Breast epithelium (tissue), 3 donors: ENCODE measurements around the gene DOCK3.

ENCODE experiments used
- POLR2A ChIP-seq: fragments of 450-650 bp; IDR thresholded peaks from one replicate; pipeline ENCODE4 v1.6.1; 2016; ENCODE audit warnings: antibody characterized with exemption, mild to moderate bottlenecking, moderate library complexity
- POLR2AphosphoS5 ChIP-seq, 3 donors: sonication (generic); formaldehyde crosslinking; IDR thresholded peaks; one replicate each; pipeline ENCODE4 v1.6.1; 2017; ENCODE audit warnings: antibody characterized with exemption in 3 of 3
- TF ChIP-seq, protein P1 (sequence below), 3 donors: fragments of 450-650 bp; IDR thresholded peaks; one replicate each; pipeline ENCODE4 v1.5.1; 2016 to 2017; ENCODE audit warnings: antibody characterized with exemption in 3 of 3, mild to moderate bottlenecking in 3 of 3, moderate library complexity in 3 of 3

DNA sequence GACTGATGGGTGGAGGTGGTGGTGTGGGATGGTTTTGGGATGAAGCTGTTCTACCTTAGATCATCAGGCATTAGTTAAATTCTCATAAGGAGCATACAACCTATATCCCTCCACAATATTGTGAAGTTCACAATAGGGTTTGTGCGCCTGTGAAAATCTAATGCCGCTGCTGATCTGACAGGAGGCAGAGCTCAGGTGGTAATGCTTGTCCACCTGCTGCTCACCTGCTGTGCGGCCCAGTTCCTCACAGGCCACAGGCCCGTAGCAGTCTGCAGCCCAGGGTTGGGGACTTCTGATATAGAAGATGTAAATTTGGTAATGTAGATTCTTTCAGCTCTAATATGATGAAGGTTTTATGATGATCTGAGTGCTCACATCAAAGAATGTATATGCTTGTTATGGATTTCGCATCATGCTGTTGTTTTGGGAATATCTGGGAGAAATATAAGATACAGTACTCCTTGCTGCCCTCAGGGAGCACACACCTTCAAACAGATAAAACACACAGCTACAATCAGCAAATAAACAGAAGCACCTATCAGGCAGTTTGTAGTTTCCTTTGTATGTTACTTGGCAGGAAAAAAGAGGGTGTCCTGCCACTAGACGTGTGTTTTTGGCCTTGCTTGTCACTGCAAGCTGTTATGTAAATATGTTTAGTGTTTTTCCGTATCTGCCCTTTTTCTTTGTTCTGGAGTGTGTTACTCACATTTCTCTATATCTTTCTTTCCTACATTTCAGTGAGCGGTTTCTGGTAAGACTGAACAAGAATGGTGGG is 471.3 kb downstream of the DOCK3 start:
- TF ChIP-seq, protein P1, sequence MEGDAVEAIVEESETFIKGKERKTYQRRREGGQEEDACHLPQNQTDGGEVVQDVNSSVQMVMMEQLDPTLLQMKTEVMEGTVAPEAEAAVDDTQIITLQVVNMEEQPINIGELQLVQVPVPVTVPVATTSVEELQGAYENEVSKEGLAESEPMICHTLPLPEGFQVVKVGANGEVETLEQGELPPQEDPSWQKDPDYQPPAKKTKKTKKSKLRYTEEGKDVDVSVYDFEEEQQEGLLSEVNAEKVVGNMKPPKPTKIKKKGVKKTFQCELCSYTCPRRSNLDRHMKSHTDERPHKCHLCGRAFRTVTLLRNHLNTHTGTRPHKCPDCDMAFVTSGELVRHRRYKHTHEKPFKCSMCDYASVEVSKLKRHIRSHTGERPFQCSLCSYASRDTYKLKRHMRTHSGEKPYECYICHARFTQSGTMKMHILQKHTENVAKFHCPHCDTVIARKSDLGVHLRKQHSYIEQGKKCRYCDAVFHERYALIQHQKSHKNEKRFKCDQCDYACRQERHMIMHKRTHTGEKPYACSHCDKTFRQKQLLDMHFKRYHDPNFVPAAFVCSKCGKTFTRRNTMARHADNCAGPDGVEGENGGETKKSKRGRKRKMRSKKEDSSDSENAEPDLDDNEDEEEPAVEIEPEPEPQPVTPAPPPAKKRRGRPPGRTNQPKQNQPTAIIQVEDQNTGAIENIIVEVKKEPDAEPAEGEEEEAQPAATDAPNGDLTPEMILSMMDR (IDR thresholded peaks at IDR 0.05): no peak
- no peak for TF ChIP-seq POLR2A
- TF ChIP-seq POLR2AphosphoS5 (IDR thresholded peaks at IDR 0.05): no peak
